HG03439 (cell line): ENCODE results near the gene PRSS23.
"Not testable (repeated sequence)": the region's sequence is repeated elsewhere in the genome, so short reads cannot be mapped to it uniquely, and the experiment has no call there.

Experiments
- ATAC-seq: cut with Tn5 transposase; IDR thresholded peaks from one replicate; pipeline ENCODE4 v1.9.1; 2021; ENCODE audit warnings: mild to moderate bottlenecking, moderate library complexity; ENCODE audit not compliant: unreplicated experiment

PRSS23 gene

GRCh38 chr11:86800076-86800959 is at the start of gene PRSS23:
TSS of gene PRSS23 (plus strand) at chr11:86800542. CDS start at chr11:86807644, 7,102 bp downstream.
- ATAC-seq: no peak

- no peak for ATAC-seq
Observed at GRCh38 chr11:86753459-86753858, 46.9 kb upstream of the PRSS23 start.

- no peak for ATAC-seq
Observed at GRCh38 chr11:86755146-86755545, 45.2 kb upstream of the PRSS23 start.

- no peak for ATAC-seq
Observed at GRCh38 chr11:86758171-86758570, 42.2 kb upstream of the PRSS23 start.

GRCh38 chr11:86760577-86760976 is 39.8 kb upstream of the PRSS23 start:
- ATAC-seq: no peak

- no peak for ATAC-seq
Observed at GRCh38 chr11:86761978-86762377, 38.4 kb upstream of the PRSS23 start.

- no peak for ATAC-seq
Observed at GRCh38 chr11:86765203-86765602, 35.1 kb upstream of the PRSS23 start.

GRCh38 chr11:86765878-86766277 is 34.5 kb upstream of the PRSS23 start:
- ATAC-seq: no peak

- no peak for ATAC-seq
Observed at GRCh38 chr11:86769219-86769618, 31.1 kb upstream of the PRSS23 start.

- not testable (repeated sequence) for ATAC-seq
Observed at GRCh38 chr11:86770473-86771027, 29.8 kb upstream of the PRSS23 start.

GRCh38 chr11:86772999-86773398 is 27.3 kb upstream of the PRSS23 start:
- no peak for ATAC-seq

- ATAC-seq: no peak
Observed at GRCh38 chr11:86773513-86774252, 26.7 kb upstream of the PRSS23 start.

- no peak for ATAC-seq
Observed at GRCh38 chr11:86774417-86774816, 25.9 kb upstream of the PRSS23 start.

GRCh38 chr11:86775361-86775760 is 25.0 kb upstream of the PRSS23 start:
- ATAC-seq: no peak

- ATAC-seq: no peak
Observed at GRCh38 chr11:86781546-86781945, 18.8 kb upstream of the PRSS23 start.

- ATAC-seq: no peak
Observed at GRCh38 chr11:86782742-86783141, 17.6 kb upstream of the PRSS23 start.

- no peak for ATAC-seq
Observed at GRCh38 chr11:86783661-86784060, 16.7 kb upstream of the PRSS23 start.

GRCh38 chr11:86784241-86784681 is 16.1 kb upstream of the PRSS23 start:
- ATAC-seq: no peak

- ATAC-seq: no peak
Observed at GRCh38 chr11:86785576-86785975, 14.8 kb upstream of the PRSS23 start.

GRCh38 chr11:86787018-86787536 is 13.3 kb upstream of the PRSS23 start:
- no peak for ATAC-seq

- no peak for ATAC-seq
Observed at GRCh38 chr11:86787656-86788055, 12.7 kb upstream of the PRSS23 start.
